ENCODE results near the gene SH3BGRL3.
"Not testable (repeated sequence)": the region's sequence is repeated elsewhere in the genome, so short reads cannot be mapped to it uniquely, and the experiment has no call there.

GRCh38 chr1:26230682-26231081, 49.2 kb upstream of the SH3BGRL3 start:
- not testable (repeated sequence) for TF ChIP-seq CTCF (conservative IDR thresholded peaks at IDR 0.05; ENCODE audit: low read length); EZH2phosphoT487 (IDR thresholded peaks at IDR 0.05; ENCODE audit: borderline replicate concordance)
